ENCODE measurements around the gene DNAJC30. TPM values are rescaled to one million over a fixed set of nuclear protein-coding genes. Genes with fewer than 3 reads are reported as not detected.

DNAJC30 gene
- total RNA-seq, 1 experiment from 2014 or later, result 8.5 TPM

- Histone ChIP-seq H2AFZ (ENCODE audit: low read depth, low read length, poor library complexity, severe bottlenecking) (no peak overlapping the region), H3K27me3 (ENCODE audit: insufficient read depth, low read length) (no peaks in the 10 kb centered on the region), H3K4me3 (replicated peaks in 1 of 2; ENCODE audit: low read depth in 1 of 2, low read length in 2 of 2) (no peak overlapping the region), H3K9me3 (ENCODE audit: control insufficient read depth in 1 of 2, insufficient read depth in 1 of 2, low read depth in 1 of 2, low read length in 2 of 2) (no peaks in the 10 kb centered on the region), H3K9ac (ENCODE audit: low read length) (no peak overlapping the region), H3K4me2 (ENCODE audit: low read length) (no peak overlapping the region), H3K27ac (ENCODE audit: low read depth, low read length) (no peak overlapping the region), H3K36me3 (ENCODE audit: control insufficient read depth in 1 of 2, insufficient read depth in 2 of 2, low read length in 2 of 2) (no peaks in the 10 kb centered on the region), H3K4me1 (ENCODE audit: control insufficient read depth in 1 of 2, insufficient read depth in 2 of 2, low read length in 2 of 2) (peaks cover 2 to 14% of the 10 kb centered on the region in 2 experiments; a peak in 3 of 4 replicates), H4K20me1 (ENCODE audit: insufficient read depth) (no peaks in the 10 kb centered on the region), H3K79me2 (ENCODE audit: insufficient read depth, low read length) (no peaks in the 10 kb centered on the region), H3K9me2 (ENCODE audit: insufficient read depth) (no peaks in the 10 kb centered on the region)
- no TSS peak for BruUV-seq (replicated peaks)
- no peak for ATAC-seq
- no peak for TF ChIP-seq EZH2 (IDR thresholded peaks at IDR 0.05)
- no peak for TF ChIP-seq EZH2phosphoT487 (IDR thresholded peaks at IDR 0.05; ENCODE audit: borderline replicate concordance)
- TF ChIP-seq FOSL1 (IDR thresholded peaks at IDR 0.05; ENCODE audit: low read depth), result no peak
- no peak for TF ChIP-seq TCF7L2 (IDR thresholded peaks at IDR 0.05; ENCODE audit: borderline replicate concordance, extremely low read depth, insufficient read depth, insufficient read length)
- no peak for TF ChIP-seq EGR1 (IDR thresholded peaks at IDR 0.05; ENCODE audit: low read depth)
- TF ChIP-seq CEBPB (IDR thresholded peaks at IDR 0.05; ENCODE audit: low read depth), result no peak
- TF ChIP-seq CTCF (IDR thresholded peaks at IDR 0.05 in 2 of 3, conservative IDR thresholded peaks at IDR 0.05 in 1 of 3; ENCODE audit: borderline replicate concordance in 1 of 3, insufficient read depth in 1 of 3, low read depth in 2 of 3, low read length in 2 of 3), result no peak
- no peak for TF ChIP-seq POLR2AphosphoS5 (IDR thresholded peaks at IDR 0.05; ENCODE audit: low read depth, low read length)
- TF ChIP-seq ZBTB33 (IDR thresholded peaks at IDR 0.05; ENCODE audit: extremely low read depth, insufficient replicate concordance, low read length), result no peak
- no peak for TF ChIP-seq JUND (IDR thresholded peaks at IDR 0.05)
- DNase-seq (ENCODE audit: low read depth, low spot score), result no peak
- POLR2A ChIA-PET, result no interaction called here
- RAD21 ChIA-PET (ENCODE audit: low non-redundant PET in 1 of 2, low total read pairs in 2 of 2, uncharacterized antibody in 2 of 2, unreplicated experiment in 2 of 2), result no interaction called here
- CTCF ChIA-PET, result interaction anchor here (1.7 kb wide), 1 partner anchor 121 kb away, joined by 9 read pairs; no protein-coding TSS in a partner anchor
- intact Hi-C loops (cut with micrococcal nuclease), result loop anchor here (5.0 to 10.0 kb wide), 2 partner anchors 63 to 206 kb away; partner anchors contain the start of genes BAZ1B and VPS37D
Observed at GRCh38 chr7:73727952-73728351, 44.7 kb upstream of the DNAJC30 start.

Data from HCT116 (cell line).